Esophagus (tissue), 2 donors: ENCODE data around the gene SYT9. TPM values are rescaled to one million over a fixed set of nuclear protein-coding genes. Genes with fewer than 3 reads are reported as not detected.
"Not testable (repeated sequence)": the region's sequence is repeated elsewhere in the genome, so short reads cannot be mapped to it uniquely, and the experiment has no call there.

Experiments used
- H3K27ac ChIP-seq, 2 donors: one replicate each; pipeline ENCODE4 v1.5.1; 2013; ENCODE audit warnings: low read depth in 2 of 2, mild to moderate bottlenecking in 2 of 2, inconsistent platforms in 1 of 2, low read length in 1 of 2, moderate library complexity in 1 of 2
- H3K27me3 ChIP-seq, 2 donors: one replicate each; pipeline ENCODE4 v1.6.1; 2013; ENCODE audit warnings: low read length in 2 of 2, control low read depth in 1 of 2, mild to moderate bottlenecking in 1 of 2; ENCODE audit not compliant: insufficient read depth in 2 of 2, control insufficient read depth in 1 of 2
- H3K36me3 ChIP-seq, 2 donors: one replicate each; pipeline ENCODE4 v1.6.1; 2013; ENCODE audit warnings: low read length in 1 of 2; ENCODE audit not compliant: control insufficient read depth in 2 of 2, insufficient read depth in 2 of 2
- H3K4me1 ChIP-seq, 2 donors: one replicate each; pipeline ENCODE4 v1.6.1; 2013; ENCODE audit warnings: low read length in 1 of 2; ENCODE audit not compliant: control insufficient read depth in 2 of 2, insufficient read depth in 2 of 2
- H3K4me3 ChIP-seq, 2 donors: one replicate each; pipeline ENCODE4 v1.5.1; 2013; ENCODE audit warnings: low read length in 2 of 2, mild to moderate bottlenecking in 2 of 2, low read depth in 1 of 2, moderate library complexity in 1 of 2
- H3K9me3 ChIP-seq, 2 donors: one replicate each; pipeline ENCODE4 v1.6.1; 2013; ENCODE audit warnings: mild to moderate bottlenecking in 2 of 2, low read depth in 1 of 2, low read length in 1 of 2, moderate library complexity in 1 of 2; ENCODE audit not compliant: control insufficient read depth in 2 of 2, insufficient read depth in 1 of 2
- WGBS, 2 donors: extraction: QIAGEN DNeasy Blood & Tissue Kit; methylation state at CpG; one replicate each; pipeline ENCODE4 v1.1.7; 2013; 5-methylcytosine and 5-hydroxymethylcytosine counted together
- polyA plus RNA-seq, 2 donors: library from polyadenylated mRNA; stranded (reverse); fragments of 200-250 nt; gene quantifications; one replicate each; pipeline ENCODE4 v1.2.3, GENCODE V29; 2013
- donor health status: healthy with polysubstance abuse.
- donor health status: Bipolar disorder and iron deficiency.

SYT9 gene
- polyA plus RNA-seq, 2 donors = 0.01 to 0.02 TPM

DNA sequence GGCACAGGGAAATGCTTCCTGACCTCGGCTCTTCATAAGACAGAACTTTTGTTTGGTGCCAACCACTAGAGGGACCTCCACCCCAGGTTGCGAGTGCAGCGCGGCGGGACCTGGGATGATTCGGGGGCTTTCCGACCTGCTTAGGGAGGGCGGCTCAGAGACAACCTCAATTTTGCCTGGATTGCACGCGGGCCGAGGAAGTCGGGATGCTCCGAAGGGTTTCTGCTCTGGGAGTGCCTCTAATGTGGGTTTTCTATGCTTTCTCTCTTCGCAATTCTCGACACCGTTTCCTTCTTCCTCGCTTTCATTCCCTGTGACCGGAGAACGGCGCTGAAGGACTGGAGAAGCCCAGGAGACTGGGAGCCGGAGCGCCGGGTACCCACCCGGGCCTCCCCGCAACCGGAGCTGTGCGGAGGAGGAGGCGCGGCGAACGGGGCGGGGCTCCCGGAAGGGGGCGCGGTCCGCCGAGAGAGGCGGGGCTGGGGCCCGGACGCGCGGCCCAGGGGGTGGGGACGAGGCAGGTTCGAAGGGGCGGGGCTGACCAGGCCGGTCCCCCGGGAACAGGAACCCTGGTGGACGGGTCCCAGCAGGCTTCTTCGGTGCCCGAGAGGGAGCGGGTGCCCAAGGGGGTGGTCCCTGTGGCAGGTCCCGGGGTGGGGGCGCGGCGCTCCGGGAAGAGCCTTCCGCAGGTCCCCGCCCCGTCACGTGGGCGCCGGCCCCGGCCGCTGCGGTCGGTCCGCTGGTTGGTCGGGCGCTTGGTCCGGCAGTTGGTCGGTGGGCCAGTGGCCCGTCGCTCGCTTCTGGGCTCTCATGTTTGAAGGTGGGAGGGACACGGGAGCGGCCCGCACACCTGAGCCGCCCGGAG, 261.8 kb downstream of the SYT9 start, which contains the start of gene PPFIBP2:
TSS of gene PPFIBP2 (plus strand) at position 766 of the 865 bp plus-strand sequence. CDS start 35,477 bp downstream, outside the sequence.
- H3K27me3 ChIP-seq = no peaks in the 10 kb centered on the region
- H3K27ac ChIP-seq = peak within 1 kb of the TSS; percentile 85 to 96
- WGBS, 2 donors = 1% methylated on average over 55 to 79 of the region's 79 CpGs
- peaks cover 0 to 7% of the 10 kb centered on the region in 2 donors for H3K4me1 ChIP-seq
- H3K9me3 ChIP-seq = no peaks in the 10 kb centered on the region
- H3K4me3 ChIP-seq = peak within 1 kb of the TSS; percentile 80 to 84
- peaks cover 0 to 2% of the 10 kb centered on the region in 2 donors for H3K36me3 ChIP-seq

DNA sequence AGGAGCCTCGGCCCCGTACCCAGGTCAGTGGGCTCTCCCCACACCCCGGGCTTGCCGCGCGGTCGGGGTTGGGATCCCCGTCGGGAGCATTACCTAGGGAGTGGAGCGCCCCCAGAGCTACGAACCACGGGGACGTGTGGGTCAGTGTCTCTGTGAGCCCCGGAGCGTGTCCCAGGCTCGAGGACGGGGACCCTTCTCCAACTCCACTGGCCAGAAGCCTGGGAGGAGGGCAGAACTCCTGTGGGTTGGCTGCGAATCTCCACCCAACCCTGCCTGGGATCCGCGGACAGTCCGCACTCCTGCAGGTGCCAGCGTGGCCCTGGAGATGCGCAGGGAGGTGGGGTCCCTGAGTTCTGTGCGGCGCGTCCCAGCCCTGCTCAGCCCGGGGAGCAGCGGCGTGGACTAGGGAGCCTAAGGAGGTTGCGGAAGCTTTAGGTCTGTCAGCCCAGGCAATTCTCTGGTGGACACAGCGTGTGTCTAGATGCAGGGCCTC, 262.4 kb downstream of the SYT9 start:
- WGBS, 2 donors = 1 to 2% methylated on average over 31 of the region's 31 CpGs
- Histone ChIP-seq H3K27ac (peak overlapping the region; percentile 85 to 96), H3K27me3 (no peaks in the 10 kb centered on the region)

DNA sequence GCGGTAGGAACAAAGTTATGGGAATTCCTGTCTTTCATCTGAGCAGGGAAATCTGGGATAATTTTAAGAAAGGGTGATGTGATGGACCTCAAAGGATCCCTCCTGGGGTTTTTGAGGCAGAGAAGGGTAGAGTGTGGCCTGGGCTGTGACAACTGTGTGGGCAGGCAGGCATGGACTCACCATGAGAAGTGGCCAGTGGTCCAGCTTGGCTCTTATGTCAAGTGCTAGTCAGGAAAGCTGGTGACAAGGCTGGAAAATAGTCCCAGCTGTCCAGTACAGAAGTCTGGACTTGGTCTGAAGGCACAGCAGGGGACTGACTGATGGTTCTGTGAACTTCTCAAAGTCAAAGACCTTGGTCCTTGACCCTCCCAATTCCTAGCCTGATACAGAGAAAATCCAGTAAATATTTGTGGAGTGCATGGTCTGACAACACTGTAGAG, 263.8 kb downstream of the SYT9 start:
- no peaks in the 10 kb centered on the region for H3K27me3 ChIP-seq
- peaks cover 0 to 7% of the 10 kb centered on the region in 2 donors for H3K4me1 ChIP-seq
- WGBS, 2 donors = 91 to 94% methylated on average over 1 of the region's 1 CpG
- no peak overlapping the region for H3K27ac ChIP-seq
- no peak overlapping the region for H3K4me3 ChIP-seq
- H3K9me3 ChIP-seq = no peaks in the 10 kb centered on the region
- H3K36me3 ChIP-seq = peaks cover 0 to 2% of the 10 kb centered on the region in 2 donors

More for the DNA sequence above, 262.4 kb downstream of the SYT9 start:
- peaks cover 0 to 7% of the 10 kb centered on the region in 2 donors for H3K4me1 ChIP-seq
- peaks cover 0 to 2% of the 10 kb centered on the region in 2 donors for H3K36me3 ChIP-seq
- H3K9me3 ChIP-seq = no peaks in the 10 kb centered on the region
- H3K4me3 ChIP-seq = peak overlapping the region; percentile 80 to 84

DNA sequence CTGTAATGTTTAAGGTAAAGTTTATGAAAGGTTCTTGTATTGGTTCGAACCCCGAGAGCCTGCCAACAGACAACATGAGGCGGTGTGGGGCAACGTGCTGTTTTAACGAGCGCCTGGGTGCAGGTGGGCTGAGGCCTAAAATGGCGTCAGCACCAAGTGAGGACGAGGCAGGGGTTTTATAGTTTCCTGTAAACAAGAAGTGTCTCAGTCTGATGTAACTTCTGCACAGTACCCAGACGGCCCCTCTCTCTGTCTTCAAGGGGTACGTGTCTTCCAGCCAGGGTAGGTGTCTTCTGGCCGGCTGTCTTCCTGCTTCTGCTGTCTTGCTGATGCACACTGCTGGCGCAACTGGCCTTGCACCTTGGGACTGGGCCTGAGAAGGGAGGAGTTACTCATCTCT, 264.8 kb downstream of the SYT9 start:
- Histone ChIP-seq H3K4me3 (no peak overlapping the region), H3K4me1 (peaks cover 0 to 4% of the 10 kb centered on the region in 2 donors), H3K9me3 (no peaks in the 10 kb centered on the region), H3K36me3 (no peaks in the 10 kb centered on the region), H3K27ac (no peak overlapping the region), H3K27me3 (no peaks in the 10 kb centered on the region)
- 91 to 92% methylated on average over 12 of the region's 12 CpGs for WGBS, 2 donors

DNA sequence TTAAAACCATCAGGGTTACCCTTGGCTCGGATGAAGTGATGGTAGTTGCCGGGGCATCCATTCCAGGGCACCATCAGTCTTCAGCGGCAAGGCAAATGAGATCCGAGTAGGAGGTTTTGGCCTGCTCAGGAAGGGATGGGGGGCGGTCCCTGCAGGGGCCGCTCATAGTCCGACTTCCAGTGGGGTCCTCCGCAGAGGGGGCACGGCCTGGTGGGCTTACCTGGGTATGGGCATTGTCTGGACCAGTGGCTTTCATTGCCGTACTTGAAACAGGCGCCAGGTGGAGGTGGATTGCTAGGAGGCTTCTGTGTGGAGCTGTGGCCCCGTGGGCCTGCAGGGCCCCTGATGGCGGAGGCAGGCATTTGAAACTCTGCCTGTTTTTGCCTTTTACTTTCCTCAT, 266.0 kb downstream of the SYT9 start:
- WGBS, 2 donors = 94 to 96% methylated on average over 13 of the region's 13 CpGs
- H3K36me3 ChIP-seq, H3K4me1 ChIP-seq, H3K9me3 ChIP-seq, H3K27me3 ChIP-seq, H3K4me3 ChIP-seq, H3K27ac ChIP-seq: not testable (repeated sequence)

Other genes with a start within 250 kb of the SYT9 start
- gene ZNF214, start 231.6 kb upstream of the SYT9 start, polyA plus RNA-seq = under 1 TPM; 0.45 to 0.46 TPM
- gene NLRP14, start 231.4 kb upstream of the SYT9 start, polyA plus RNA-seq = under 1 TPM in 1 of 2 donors, not detected in 1; 0.01 TPM
- not detected for gene RBMXL2, start 162.9 kb upstream of the SYT9 start, polyA plus RNA-seq
- gene OLFML1, start 233.6 kb downstream of the SYT9 start, polyA plus RNA-seq = 1 to 10 TPM in 1 of 2 donors, under 1 TPM in 1; 0.49 to 1.2 TPM